Trophoblast cell (in vitro differentiated cells and primary cell): ENCODE data around the gene HS3ST3A1.
A peak's percentile ranks its signal among the peaks of the same experiment; 100 is the strongest.

Experiments used
- DNase-seq, 2 donors: peaks; one replicate each; pipeline ENCODE4 v3.0.0-alpha.2; 2016
- H2AFZ ChIP-seq: 2 replicates; pipeline ENCODE4 v1.6.1; 2013; ENCODE audit warnings: low read length, moderate library complexity, mild to moderate bottlenecking; ENCODE audit not compliant: insufficient read depth, poor library complexity
- H2AK5ac ChIP-seq: 2 replicates; pipeline ENCODE4 v1.6.1; 2013; ENCODE audit warnings: mild to moderate bottlenecking, low read length
- H2BK120ac ChIP-seq: 2 replicates; pipeline ENCODE4 v1.6.1; 2013; ENCODE audit warnings: low read length, mild to moderate bottlenecking, moderate library complexity; ENCODE audit not compliant: insufficient read depth, poor library complexity
- H2BK12ac ChIP-seq: 2 replicates; pipeline ENCODE4 v1.6.1; 2013; ENCODE audit warnings: mild to moderate bottlenecking, low read length, moderate library complexity
- H2BK5ac ChIP-seq: 2 replicates; pipeline ENCODE4 v1.6.1; 2013; ENCODE audit warnings: low read length, low read depth, moderate library complexity, mild to moderate bottlenecking; ENCODE audit not compliant: poor library complexity
- H3K14ac ChIP-seq: 2 replicates; pipeline ENCODE4 v1.6.1; 2013; ENCODE audit warnings: mild to moderate bottlenecking, low read length
- H3K18ac ChIP-seq: 2 replicates; pipeline ENCODE4 v1.6.1; 2013; ENCODE audit warnings: mild to moderate bottlenecking, low read length
- H3K23ac ChIP-seq: 2 replicates; pipeline ENCODE4 v1.6.1; 2013; ENCODE audit warnings: low read length
- H3K27ac ChIP-seq: 2 replicates; pipeline ENCODE4 v1.5.1; 2013; ENCODE audit warnings: low read depth, mild to moderate bottlenecking, inconsistent platforms, low read length, moderate library complexity
- H3K27me3 ChIP-seq: 2 replicates; pipeline ENCODE4 v1.6.1; 2013; ENCODE audit warnings: inconsistent platforms, mild to moderate bottlenecking, low read length, moderate library complexity; ENCODE audit not compliant: insufficient read depth
- H3K36me3 ChIP-seq, 2 experiments: 1 replicate in 1 of 2; 2 replicates in 1 of 2; pipeline ENCODE4 v1.6.1; 2013; ENCODE audit warnings: low read length in 2 of 2, mild to moderate bottlenecking in 2 of 2, moderate library complexity in 1 of 2; ENCODE audit not compliant: insufficient read depth in 2 of 2, control insufficient read depth in 1 of 2
- H3K4ac ChIP-seq: 2 replicates; pipeline ENCODE4 v1.6.1; 2013; ENCODE audit warnings: low read depth, mild to moderate bottlenecking, low read length, moderate library complexity
- H3K4me1 ChIP-seq, 2 experiments: 1 replicate in 1 of 2; 2 replicates in 1 of 2; pipeline ENCODE4 v1.6.1; 2013; ENCODE audit warnings: low read length in 2 of 2, mild to moderate bottlenecking in 2 of 2, moderate library complexity in 1 of 2; ENCODE audit not compliant: insufficient read depth in 2 of 2, control insufficient read depth in 1 of 2
- H3K4me2 ChIP-seq: 2 replicates; pipeline ENCODE4 v1.6.1; 2013; ENCODE audit warnings: inconsistent platforms, mild to moderate bottlenecking, low read length, moderate library complexity
- H3K4me3 ChIP-seq: 2 replicates; pipeline ENCODE4 v1.5.1; 2013; ENCODE audit warnings: mild to moderate bottlenecking, low read depth, low read length, inconsistent platforms
- H3K79me1 ChIP-seq: one replicate; pipeline ENCODE4 v1.6.1; 2013; ENCODE audit warnings: low read length
- H3K79me2 ChIP-seq: 2 replicates; pipeline ENCODE4 v1.6.1; 2013; ENCODE audit warnings: low read length, mild to moderate bottlenecking; ENCODE audit not compliant: control insufficient read depth, insufficient read depth, poor library complexity
- H3K9ac ChIP-seq: 2 replicates; pipeline ENCODE4 v1.6.1; 2013; ENCODE audit warnings: mild to moderate bottlenecking, low read length
- H3K9me3 ChIP-seq: 2 replicates; pipeline ENCODE4 v1.6.1; 2013; ENCODE audit warnings: low read depth, mild to moderate bottlenecking, control low read depth, inconsistent platforms, low read length; ENCODE audit not compliant: insufficient read depth
- H4K12ac ChIP-seq: 2 replicates; pipeline ENCODE4 v1.6.1; 2013; ENCODE audit warnings: low read depth, mild to moderate bottlenecking, low read length, moderate library complexity
- H4K8ac ChIP-seq: 2 replicates; pipeline ENCODE4 v1.6.1; 2013; ENCODE audit warnings: low read depth, mild to moderate bottlenecking, low read length, moderate library complexity
- H4K91ac ChIP-seq: one replicate; pipeline ENCODE4 v1.6.1; 2013; ENCODE audit warnings: low read depth, mild to moderate bottlenecking, low read length, moderate library complexity
- WGBS: extraction: QIAGEN DNeasy Blood & Tissue Kit; methylation state at CpG from one replicate; pipeline ENCODE4 v1.1.7; 2013; ENCODE audit warnings: missing lambda C conversion rate; ENCODE audit not compliant: insufficient read length, insufficient coverage; ENCODE audit errors: extremely low coverage; 5-methylcytosine and 5-hydroxymethylcytosine counted together

HS3ST3A1 gene

DNA sequence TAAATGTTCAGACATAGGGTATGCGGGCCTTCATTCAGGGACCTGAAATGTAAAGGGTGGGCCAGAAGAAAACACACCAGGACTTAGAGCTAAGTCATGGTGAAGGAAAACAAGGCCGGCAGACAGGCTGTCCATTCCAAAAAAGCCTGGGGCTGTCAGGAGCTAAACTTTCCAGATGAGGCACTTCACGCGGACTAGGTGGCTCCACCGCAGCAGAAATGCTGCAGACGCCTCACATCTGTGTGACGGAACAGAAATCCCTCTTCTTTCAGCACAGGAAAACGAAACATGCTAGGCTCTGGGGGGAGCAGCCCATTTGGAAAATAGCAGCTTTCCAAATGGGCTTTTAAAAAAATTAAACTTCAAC lies 88.7 kb downstream of the HS3ST3A1 start:
- H2BK12ac ChIP-seq, result no peak overlapping the region
- H3K27me3 ChIP-seq, result no peaks in the 10 kb centered on the region
- no peak overlapping the region for H3K4me3 ChIP-seq
- no peak overlapping the region for H3K9ac ChIP-seq
- no peak overlapping the region for H3K4ac ChIP-seq
- no peak overlapping the region for H4K91ac ChIP-seq
- no peak overlapping the region for H4K12ac ChIP-seq
- H3K14ac ChIP-seq, result no peak overlapping the region
- peak in 1 of 2 donors; percentile 0 for DNase-seq
- no peak overlapping the region for H2BK120ac ChIP-seq
- no CpG with 5 or more reads among the region's 8 CpGs for WGBS
- no peak overlapping the region for H2BK5ac ChIP-seq
- H3K4me1 ChIP-seq, result no peaks in the 10 kb centered on the region
- peaks cover 3% of the 10 kb centered on the region for H3K79me1 ChIP-seq
- H4K8ac ChIP-seq, result no peak overlapping the region
- no peaks in the 10 kb centered on the region for H3K79me2 ChIP-seq
- H3K36me3 ChIP-seq, result no peaks in the 10 kb centered on the region
- no peak overlapping the region for H3K23ac ChIP-seq
- no peak overlapping the region for H3K18ac ChIP-seq
- no peak overlapping the region for H3K4me2 ChIP-seq
- H3K9me3 ChIP-seq, result no peaks in the 10 kb centered on the region
- no peak overlapping the region for H2AK5ac ChIP-seq
- no peak overlapping the region for H2AFZ ChIP-seq
- H3K27ac ChIP-seq, result no peak overlapping the region

DNA sequence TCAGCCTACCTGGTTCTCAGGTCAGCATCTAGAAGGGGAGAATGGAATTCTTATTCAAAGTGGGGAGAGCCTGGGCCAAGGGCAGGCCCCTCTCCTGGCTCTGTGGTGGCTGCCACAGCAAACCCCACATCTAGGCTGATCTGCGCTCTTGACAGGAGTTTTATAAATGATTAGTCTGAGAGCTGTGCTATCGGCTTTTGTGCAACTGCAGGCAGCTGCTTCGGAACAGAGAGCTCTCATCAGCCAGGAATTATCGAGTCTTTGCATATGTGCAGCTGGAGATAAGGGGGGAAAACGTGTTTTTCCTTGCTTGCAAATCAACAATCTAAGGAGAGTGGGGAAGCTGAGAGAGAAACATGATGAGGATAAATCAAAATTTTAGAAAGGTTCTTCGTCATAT lies 91.7 kb downstream of the HS3ST3A1 start:
- WGBS, result no CpG with 5 or more reads among the region's 6 CpGs
- H2BK5ac ChIP-seq, result no peak overlapping the region
- H3K4me3 ChIP-seq, result no peak overlapping the region
- H2AK5ac ChIP-seq, result no peak overlapping the region
- H3K79me2 ChIP-seq, result no peaks in the 10 kb centered on the region
- H2BK120ac ChIP-seq, result no peak overlapping the region
- H3K9ac ChIP-seq, result no peak overlapping the region
- no peak overlapping the region for H3K4me2 ChIP-seq
- no peaks in the 10 kb centered on the region for H3K9me3 ChIP-seq
- H3K27ac ChIP-seq, result no peak overlapping the region
- no peak overlapping the region for H3K23ac ChIP-seq
- no peak overlapping the region for H4K8ac ChIP-seq
- H3K79me1 ChIP-seq, result peaks cover 3% of the 10 kb centered on the region
- no peak overlapping the region for H2BK12ac ChIP-seq
- H2AFZ ChIP-seq, result no peak overlapping the region
- no peak overlapping the region for H4K12ac ChIP-seq
- H3K27me3 ChIP-seq, result no peaks in the 10 kb centered on the region
- no peaks in the 10 kb centered on the region for H3K4me1 ChIP-seq
- no peaks in the 10 kb centered on the region for H3K36me3 ChIP-seq
- H3K4ac ChIP-seq, result no peak overlapping the region
- DNase-seq, result no peak
- H3K18ac ChIP-seq, result no peak overlapping the region
- no peak overlapping the region for H4K91ac ChIP-seq
- no peak overlapping the region for H3K14ac ChIP-seq

DNA sequence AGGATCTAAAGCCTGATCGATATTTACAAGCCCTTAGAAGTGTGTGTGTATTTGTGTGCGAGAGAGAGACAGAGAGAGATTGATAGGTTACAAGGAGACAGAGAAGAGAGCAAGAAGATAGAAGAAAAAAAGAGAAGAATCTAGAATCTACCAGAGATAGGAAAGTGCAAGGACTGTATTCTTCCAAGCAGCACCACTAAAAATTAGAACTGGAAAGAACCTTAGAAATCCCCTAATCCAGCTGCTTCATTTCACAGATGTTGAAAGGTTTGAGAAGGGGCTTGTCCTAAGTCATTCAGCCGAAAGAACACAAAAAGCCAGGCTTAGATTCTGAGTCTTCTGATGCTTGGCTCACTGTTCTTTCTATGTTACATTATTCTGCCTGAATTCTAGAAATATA lies 92.2 kb downstream of the HS3ST3A1 start:
- Histone ChIP-seq H3K4me1 (no peaks in the 10 kb centered on the region), H3K9ac (no peak overlapping the region), H2BK120ac (no peak overlapping the region), H3K14ac (no peak overlapping the region), H2BK12ac (no peak overlapping the region), H3K79me2 (no peaks in the 10 kb centered on the region), H3K9me3 (no peaks in the 10 kb centered on the region), H3K4me2 (no peak overlapping the region), H3K36me3 (no peaks in the 10 kb centered on the region), H2AFZ (no peak overlapping the region), H3K4me3 (no peak overlapping the region), H4K91ac (no peak overlapping the region), H3K23ac (no peak overlapping the region), H3K27ac (no peak overlapping the region), H3K18ac (no peak overlapping the region), H3K79me1 (peaks cover 3% of the 10 kb centered on the region), H4K8ac (no peak overlapping the region), H3K27me3 (no peaks in the 10 kb centered on the region), H3K4ac (no peak overlapping the region), H2AK5ac (no peak overlapping the region), H4K12ac (no peak overlapping the region), H2BK5ac (no peak overlapping the region)
- WGBS, result no CpG with 5 or more reads among the region's 3 CpGs
- no peak for DNase-seq

DNA sequence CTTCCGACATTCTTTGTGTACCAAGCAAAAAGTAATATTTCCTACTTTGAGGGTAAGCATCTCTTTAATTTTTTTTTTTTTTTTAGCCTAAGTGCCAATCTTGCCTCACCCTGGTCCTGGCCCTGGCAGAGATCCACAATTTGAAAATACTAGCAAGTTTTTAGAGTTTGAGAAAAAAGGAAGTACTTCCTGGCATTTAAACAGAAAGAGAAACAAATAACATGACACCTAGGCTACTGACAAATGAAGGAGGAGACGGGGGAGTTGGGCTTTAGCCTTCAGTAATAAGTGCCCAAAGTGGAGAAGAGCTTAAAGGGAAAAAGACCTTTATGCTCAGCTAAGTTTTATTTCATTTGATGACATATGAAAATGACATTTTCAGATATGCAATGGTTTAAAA lies 92.8 kb downstream of the HS3ST3A1 start:
- H2AFZ ChIP-seq, result no peak overlapping the region
- DNase-seq, result no peak
- no peaks in the 10 kb centered on the region for H3K4me1 ChIP-seq
- no peak overlapping the region for H2BK120ac ChIP-seq
- whole genome bisulfite sequencing, result no CpG with 5 or more reads among the region's 2 CpGs
- H4K12ac ChIP-seq, result no peak overlapping the region
- H3K79me2 ChIP-seq, result no peaks in the 10 kb centered on the region
- H3K9me3 ChIP-seq, result no peaks in the 10 kb centered on the region
- no peak overlapping the region for H2AK5ac ChIP-seq
- no peak overlapping the region for H4K8ac ChIP-seq
- H3K79me1 ChIP-seq, result peaks cover 3% of the 10 kb centered on the region
- no peak overlapping the region for H3K4me3 ChIP-seq
- no peak overlapping the region for H3K4ac ChIP-seq
- H3K9ac ChIP-seq, result no peak overlapping the region
- H3K36me3 ChIP-seq, result no peaks in the 10 kb centered on the region
- no peak overlapping the region for H3K14ac ChIP-seq
- H2BK12ac ChIP-seq, result no peak overlapping the region
- no peaks in the 10 kb centered on the region for H3K27me3 ChIP-seq
- no peak overlapping the region for H3K27ac ChIP-seq
- no peak overlapping the region for H2BK5ac ChIP-seq
- H3K23ac ChIP-seq, result no peak overlapping the region
- H3K18ac ChIP-seq, result no peak overlapping the region
- no peak overlapping the region for H4K91ac ChIP-seq
- H3K4me2 ChIP-seq, result no peak overlapping the region
